ENCODE measurements around the gene FBXO47. TPM values are rescaled to one million over a fixed set of nuclear protein-coding genes. Genes with fewer than 3 reads are reported as not detected.

Gene FBXO47, protein sequence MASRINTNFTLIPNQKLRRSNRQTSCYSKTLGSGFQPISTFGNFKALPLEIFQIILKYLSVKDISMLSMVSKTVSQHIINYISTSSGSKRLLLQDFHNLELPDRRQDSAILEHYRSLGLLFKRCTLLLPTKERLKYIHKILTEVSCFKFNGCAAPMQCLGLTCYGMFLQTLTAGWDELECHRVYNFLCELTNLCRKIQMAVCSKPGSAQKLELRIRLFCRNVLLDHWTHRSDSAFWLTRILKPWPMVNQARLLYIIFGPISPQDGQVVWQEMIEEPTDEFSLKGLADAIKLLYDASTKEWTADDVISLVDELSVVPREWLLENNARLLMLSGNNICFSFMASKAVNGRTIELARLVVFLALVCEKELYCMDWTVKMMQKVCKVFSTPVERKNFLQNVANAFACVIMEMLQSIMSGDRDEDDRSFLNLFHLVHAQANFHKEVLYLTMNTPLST
- total RNA-seq, result not detected

DNA sequence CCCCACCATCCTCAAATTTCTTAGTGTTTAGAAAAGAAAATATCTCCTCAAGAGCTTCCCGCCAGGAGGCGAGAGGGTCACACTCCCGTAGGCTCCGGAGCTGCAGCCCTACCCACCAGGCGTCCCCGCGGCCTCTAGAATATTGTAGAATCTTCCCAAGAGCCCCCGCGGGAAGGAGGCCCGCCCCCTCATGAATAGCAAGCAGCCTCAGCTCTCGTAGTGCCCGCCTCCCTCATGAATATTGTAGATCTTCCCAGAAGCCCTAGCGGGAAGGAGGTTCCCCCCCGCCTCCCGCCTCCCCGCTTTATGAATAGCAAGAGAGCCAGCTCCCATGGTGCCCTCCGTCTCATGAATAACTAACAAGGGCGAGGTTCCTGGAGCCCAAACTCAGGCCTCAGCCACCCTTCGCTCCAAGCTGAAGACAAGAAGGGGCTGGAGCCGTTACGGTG is at the start of gene FBXO47:
FBXO47 (minus strand) TSS at position 114 of the 449 bp plus-strand sequence. CDS start 4,378 bp downstream, outside the sequence.
- Histone ChIP-seq H3K9me3 (no peaks in the 10 kb centered on the region), H3K4me1 (no peaks in the 10 kb centered on the region), H3K4me3 (peak within 1 kb of the TSS in 1 of 2 donors; percentile 32), H3K36me3 (no peaks in the 10 kb centered on the region), H3K27me3 (no peaks in the 10 kb centered on the region), H3K27ac (peak within 1 kb of the TSS; percentile 72)
- DNase-seq (ENCODE audit: low spot score), result peak; percentile 96
- TF ChIP-seq, protein P1, sequence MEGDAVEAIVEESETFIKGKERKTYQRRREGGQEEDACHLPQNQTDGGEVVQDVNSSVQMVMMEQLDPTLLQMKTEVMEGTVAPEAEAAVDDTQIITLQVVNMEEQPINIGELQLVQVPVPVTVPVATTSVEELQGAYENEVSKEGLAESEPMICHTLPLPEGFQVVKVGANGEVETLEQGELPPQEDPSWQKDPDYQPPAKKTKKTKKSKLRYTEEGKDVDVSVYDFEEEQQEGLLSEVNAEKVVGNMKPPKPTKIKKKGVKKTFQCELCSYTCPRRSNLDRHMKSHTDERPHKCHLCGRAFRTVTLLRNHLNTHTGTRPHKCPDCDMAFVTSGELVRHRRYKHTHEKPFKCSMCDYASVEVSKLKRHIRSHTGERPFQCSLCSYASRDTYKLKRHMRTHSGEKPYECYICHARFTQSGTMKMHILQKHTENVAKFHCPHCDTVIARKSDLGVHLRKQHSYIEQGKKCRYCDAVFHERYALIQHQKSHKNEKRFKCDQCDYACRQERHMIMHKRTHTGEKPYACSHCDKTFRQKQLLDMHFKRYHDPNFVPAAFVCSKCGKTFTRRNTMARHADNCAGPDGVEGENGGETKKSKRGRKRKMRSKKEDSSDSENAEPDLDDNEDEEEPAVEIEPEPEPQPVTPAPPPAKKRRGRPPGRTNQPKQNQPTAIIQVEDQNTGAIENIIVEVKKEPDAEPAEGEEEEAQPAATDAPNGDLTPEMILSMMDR (IDR thresholded peaks at IDR 0.05), result peak in 1 of 2 donors; percentile 41

DNA sequence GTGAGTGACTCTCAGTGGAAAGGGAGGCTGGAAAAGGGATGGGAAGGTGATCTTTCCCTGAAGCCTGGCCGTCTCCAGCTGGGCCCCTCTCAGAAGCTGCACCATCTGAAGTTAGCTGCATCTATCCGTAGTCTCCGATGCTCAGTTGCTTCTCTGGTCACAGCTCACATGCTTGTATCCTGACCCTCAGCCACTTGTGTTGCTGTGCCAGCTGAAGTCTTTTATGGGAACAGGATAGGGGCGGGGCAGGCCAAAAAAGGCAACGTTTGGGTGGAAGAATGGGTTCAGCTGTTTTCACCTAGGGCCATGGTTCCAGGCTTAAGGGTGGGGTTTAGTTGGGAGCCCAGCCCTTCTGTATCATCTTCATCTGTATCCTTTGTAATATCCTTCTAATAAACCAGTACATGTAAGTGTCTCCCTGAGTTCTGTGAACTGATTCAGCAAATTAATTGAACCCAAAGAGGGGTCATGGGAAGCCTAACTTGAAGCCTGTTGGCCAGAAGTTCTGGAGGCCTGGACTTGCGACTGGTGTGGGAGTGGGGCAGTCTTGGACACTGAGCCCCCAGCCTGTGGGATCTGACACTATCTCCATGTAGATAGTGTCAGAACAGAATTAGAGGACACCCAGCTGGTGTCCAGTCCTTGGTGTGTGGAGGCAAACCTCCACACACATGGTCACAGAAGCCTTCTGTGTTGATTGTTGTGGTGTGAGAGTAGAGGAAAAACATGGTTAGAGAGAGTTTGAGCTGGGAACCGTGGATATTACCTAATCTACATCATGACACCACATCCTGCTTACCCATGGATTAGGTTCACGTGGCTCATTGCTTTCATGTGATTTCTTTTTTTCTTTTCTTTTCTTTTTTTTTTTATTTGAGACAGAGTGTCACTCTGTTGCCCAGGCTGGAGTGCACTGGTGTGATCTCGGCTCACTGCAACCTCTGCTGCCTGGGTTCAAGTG is 49.3 kb upstream of the FBXO47 start:
- no peak for DNase-seq (ENCODE audit: low spot score)
- Histone ChIP-seq H3K9me3 (no peaks in the 10 kb centered on the region), H3K4me1 (peaks cover 0 to 15% of the 10 kb centered on the region in 2 donors), H3K27ac (no peak overlapping the region), H3K4me3 (no peak overlapping the region), H3K36me3 (no peaks in the 10 kb centered on the region), H3K27me3 (no peaks in the 10 kb centered on the region)
- TF ChIP-seq, protein P1 (IDR thresholded peaks at IDR 0.05), result no peak

DNA sequence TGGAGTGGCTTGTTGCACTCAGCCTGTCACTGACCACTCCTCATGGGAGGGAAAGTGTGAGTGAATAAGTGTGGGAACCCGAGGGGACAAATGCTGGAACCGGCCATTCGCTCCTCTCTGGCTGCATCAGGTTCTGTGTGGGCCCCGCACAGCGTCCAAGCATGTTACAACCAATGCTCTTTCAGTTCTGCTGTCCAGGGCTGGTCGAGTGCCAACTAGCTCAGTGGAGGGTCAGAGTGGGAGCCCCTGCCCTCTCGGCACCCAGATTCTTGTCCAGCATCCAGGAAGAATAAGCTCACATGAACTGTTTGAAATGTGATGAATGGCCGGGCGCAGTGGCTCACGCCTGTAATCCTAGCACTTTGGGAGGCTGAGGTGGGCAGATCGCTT is 48.3 kb upstream of the FBXO47 start:
- Histone ChIP-seq H3K27me3 (no peaks in the 10 kb centered on the region), H3K36me3 (no peaks in the 10 kb centered on the region), H3K27ac (peak overlapping the region in 1 of 2 donors; percentile 60), H3K9me3 (no peaks in the 10 kb centered on the region), H3K4me3 (no peak overlapping the region), H3K4me1 (peaks cover 0 to 15% of the 10 kb centered on the region in 2 donors)
- TF ChIP-seq, protein P1 (IDR thresholded peaks at IDR 0.05), result no peak
- DNase-seq (ENCODE audit: low spot score), result no peak

DNA sequence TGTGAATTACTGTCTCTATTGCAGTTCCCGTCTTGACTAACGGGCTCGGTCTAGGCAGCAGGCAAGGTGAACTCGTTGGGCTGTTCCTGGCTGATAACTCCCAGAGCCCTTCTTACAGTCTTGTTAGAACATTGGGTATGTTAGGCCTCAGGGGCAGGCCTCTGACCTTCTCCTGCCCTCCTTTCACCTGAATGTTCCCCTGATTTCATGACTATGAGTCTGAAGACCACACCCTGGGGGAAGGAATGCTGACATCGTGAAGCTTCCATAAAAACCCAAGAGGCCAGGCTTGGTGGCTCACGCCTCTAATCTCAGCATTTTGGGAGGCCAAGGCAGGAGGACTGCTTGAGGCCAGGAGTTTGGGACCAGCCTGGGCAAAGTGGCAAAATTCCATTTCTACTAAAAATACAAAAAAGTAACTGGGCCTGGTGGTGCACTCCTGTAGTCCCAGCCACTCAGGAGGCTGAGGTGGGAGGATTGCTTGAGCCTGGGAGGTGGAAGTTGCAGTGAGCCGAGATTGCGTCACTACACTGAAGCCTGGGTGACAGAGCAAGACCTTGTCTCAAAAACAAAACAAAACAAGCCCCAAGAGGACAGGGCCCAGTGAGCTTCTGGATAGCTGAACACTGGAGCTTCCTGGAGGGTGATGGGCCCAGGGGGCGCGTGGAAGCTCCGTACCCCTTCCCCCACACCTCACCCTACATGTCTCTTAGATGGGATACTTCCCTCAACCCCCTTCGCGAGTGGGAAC is 47.8 kb upstream of the FBXO47 start:
- TF ChIP-seq, protein P1 (IDR thresholded peaks at IDR 0.05), result no peak
- no peak overlapping the region for H3K4me3 ChIP-seq
- H3K4me1 ChIP-seq, result peaks cover 0 to 15% of the 10 kb centered on the region in 2 donors
- H3K27me3 ChIP-seq, result no peaks in the 10 kb centered on the region
- no peaks in the 10 kb centered on the region for H3K36me3 ChIP-seq
- H3K27ac ChIP-seq, result peak overlapping the region; percentile 60 to 76
- no peak for DNase-seq (ENCODE audit: low spot score)
- no peaks in the 10 kb centered on the region for H3K9me3 ChIP-seq
